ENCODE measurements around the gene IPO11. TPM values are rescaled to one million over a fixed set of nuclear protein-coding genes. Genes with fewer than 3 reads are reported as not detected.

Gene IPO11
- total RNA-seq, 1 donor from 2014 or later, result 66.9 TPM

DNA sequence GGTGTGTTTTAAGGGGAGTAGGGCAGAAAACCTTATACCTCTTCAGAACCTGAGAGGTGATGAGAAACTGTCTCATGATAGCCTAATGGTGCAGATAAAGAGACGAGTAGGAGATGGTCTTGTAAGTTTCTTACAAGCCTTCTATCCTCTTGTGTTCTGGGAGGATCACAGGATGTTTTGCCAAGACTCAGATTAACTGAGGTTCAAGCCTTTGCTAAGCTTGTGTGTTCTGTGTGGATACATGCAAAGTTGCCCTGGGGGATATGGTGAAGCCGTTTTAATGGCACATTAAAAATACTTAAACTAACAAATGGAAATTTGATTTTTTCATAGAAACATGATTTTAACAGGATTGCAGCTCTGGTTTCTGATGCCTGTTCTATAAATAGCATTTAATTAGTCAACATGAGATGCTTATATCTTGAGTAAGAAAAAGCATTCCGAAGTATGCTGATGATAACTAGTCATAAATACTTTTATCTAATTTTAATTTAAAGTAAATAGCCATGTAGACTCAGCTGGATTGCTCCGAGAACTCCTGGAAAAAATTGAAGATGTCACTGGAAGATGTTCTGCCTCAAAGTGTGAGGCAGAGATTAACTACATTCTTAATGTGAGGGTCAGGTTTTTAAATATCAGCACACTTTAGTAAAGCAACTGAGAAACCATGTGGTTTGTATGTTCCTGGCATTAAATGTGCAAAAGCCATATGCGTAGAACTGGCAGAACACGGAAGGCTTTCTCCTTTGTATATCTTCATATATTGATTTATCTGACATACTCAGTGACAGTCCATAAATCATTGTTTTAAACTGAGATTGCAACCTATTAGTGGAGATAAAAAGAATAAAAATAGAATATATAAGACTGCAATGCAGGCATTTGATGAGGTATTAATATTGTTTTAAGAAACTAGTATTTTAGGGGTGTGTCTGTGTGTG lies 53.7 kb downstream of the IPO11 start:
- H2AFZ ChIP-seq (replicated peaks), result no peak overlapping the region
- Mint-ChIP-seq H3K27me3 (ENCODE audit: insufficient read depth, low read depth) (no peaks in the 10 kb centered on the region), H3K27ac (no peak overlapping the region), H3K36me3 (peaks cover 7% of the 10 kb centered on the region), H3K4me3 (no peak overlapping the region), H3K9me3 (no peaks in the 10 kb centered on the region), H3K4me1 (no peaks in the 10 kb centered on the region)
- H3K9ac ChIP-seq, result no peak overlapping the region
- no peak overlapping the region for H3K27ac ChIP-seq
- no peaks in the 10 kb centered on the region for H3F3A ChIP-seq (ENCODE audit: low read depth)
- H3K9me3 ChIP-seq (ENCODE audit: low read depth), result no peaks in the 10 kb centered on the region
- no peak overlapping the region for H3K4me2 ChIP-seq
- peaks cover 2% of the 10 kb centered on the region for H4K20me1 ChIP-seq (ENCODE audit: low read depth)
- H3K4me1 ChIP-seq, result no peaks in the 10 kb centered on the region
- peaks cover under 1% of the 10 kb centered on the region for H3K36me3 ChIP-seq
- no peaks in the 10 kb centered on the region for H3K27me3 ChIP-seq
- TF ChIP-seq CTCF (IDR thresholded peaks at IDR 0.05), result no peak
- TF ChIP-seq EZH2 (IDR thresholded peaks at IDR 0.05), result no peak
- TF ChIP-seq EZH2phosphoT487 (IDR thresholded peaks at IDR 0.05), result no peak
- H3K4me3 ChIP-seq, result no peak overlapping the region
- no peak for DNase-seq (ENCODE audit: low spot score)
- H3K79me2 ChIP-seq (ENCODE audit: low read depth), result peaks cover 38% of the 10 kb centered on the region

DNA sequence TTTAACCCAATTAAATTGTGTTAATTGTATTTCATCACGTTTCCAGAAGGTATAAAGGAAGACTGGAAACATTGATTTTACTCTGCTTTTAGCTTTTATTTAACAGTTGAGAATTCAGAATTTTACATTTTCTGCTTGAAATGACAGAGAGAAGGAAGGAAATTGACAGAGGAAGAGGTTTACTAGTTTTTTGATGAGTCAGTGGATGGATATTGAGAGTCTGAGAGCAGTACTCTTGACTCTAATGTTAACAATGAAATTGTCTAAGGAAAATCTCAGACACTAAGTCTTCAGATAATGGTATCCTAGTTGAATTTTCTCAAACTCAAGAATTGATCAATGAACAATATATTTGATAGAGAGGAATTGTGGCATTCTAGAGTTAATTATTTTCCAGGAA lies 60.6 kb downstream of the IPO11 start:
- H2AFZ ChIP-seq (replicated peaks), result no peak overlapping the region
- H3K9ac ChIP-seq, result no peak overlapping the region
- Mint-ChIP-seq H3K36me3 (peaks cover 10% of the 10 kb centered on the region), H3K27me3 (ENCODE audit: insufficient read depth, low read depth) (no peaks in the 10 kb centered on the region), H3K4me1 (no peaks in the 10 kb centered on the region), H3K4me3 (no peak overlapping the region), H3K9me3 (no peaks in the 10 kb centered on the region), H3K27ac (no peak overlapping the region)
- no peak overlapping the region for H3K4me2 ChIP-seq
- no peak for TF ChIP-seq EZH2 (IDR thresholded peaks at IDR 0.05)
- no peak for TF ChIP-seq CTCF (IDR thresholded peaks at IDR 0.05)
- TF ChIP-seq EZH2phosphoT487 (IDR thresholded peaks at IDR 0.05), result no peak
- H3K27me3 ChIP-seq, result no peaks in the 10 kb centered on the region
- H3K4me1 ChIP-seq, result no peaks in the 10 kb centered on the region
- H4K20me1 ChIP-seq (ENCODE audit: low read depth), result no peaks in the 10 kb centered on the region
- H3K4me3 ChIP-seq, result no peak overlapping the region
- H3F3A ChIP-seq (ENCODE audit: low read depth), result no peaks in the 10 kb centered on the region
- peaks cover 6% of the 10 kb centered on the region for H3K36me3 ChIP-seq
- H3K79me2 ChIP-seq (ENCODE audit: low read depth), result no peaks in the 10 kb centered on the region
- DNase-seq (ENCODE audit: low spot score), result no peak
- no peaks in the 10 kb centered on the region for H3K9me3 ChIP-seq (ENCODE audit: low read depth)
- H3K27ac ChIP-seq, result no peak overlapping the region

GRCh38 chr5:62475072-62475471 lies 62.5 kb downstream of the IPO11 start:
- Histone ChIP-seq H2AFZ (replicated peaks) (no peak overlapping the region), H3K27me3 (no peaks in the 10 kb centered on the region), H3K27ac (no peak overlapping the region), H3K4me1 (no peaks in the 10 kb centered on the region), H3F3A (ENCODE audit: low read depth) (no peaks in the 10 kb centered on the region), H3K79me2 (ENCODE audit: low read depth) (no peaks in the 10 kb centered on the region), H3K4me3 (no peak overlapping the region), H3K4me2 (no peak overlapping the region), H4K20me1 (ENCODE audit: low read depth) (no peaks in the 10 kb centered on the region), H3K9ac (no peak overlapping the region), H3K36me3 (peaks cover 6% of the 10 kb centered on the region), H3K9me3 (ENCODE audit: low read depth) (peaks cover 1% of the 10 kb centered on the region)
- TF ChIP-seq CTCF (IDR thresholded peaks at IDR 0.05) (no peak), EZH2 (IDR thresholded peaks at IDR 0.05) (no peak), EZH2phosphoT487 (IDR thresholded peaks at IDR 0.05) (no peak)
- peaks cover 19% of the 10 kb centered on the region for H3K36me3 Mint-ChIP-seq
- no peaks in the 10 kb centered on the region for H3K27me3 Mint-ChIP-seq (ENCODE audit: insufficient read depth, low read depth)
- no peak overlapping the region for H3K27ac Mint-ChIP-seq
- peaks cover 5% of the 10 kb centered on the region for H3K9me3 Mint-ChIP-seq
- no peak for DNase-seq (ENCODE audit: low spot score)
- H3K4me1 Mint-ChIP-seq, result no peaks in the 10 kb centered on the region
- no peak overlapping the region for H3K4me3 Mint-ChIP-seq
